Muscle of leg (tissue), 11 donors: ENCODE results near the gene GBE1. TPM values are rescaled to one million over a fixed set of nuclear protein-coding genes. Genes with fewer than 3 reads are reported as not detected.
"Not testable (repeated sequence)": the region's sequence is repeated elsewhere in the genome, so short reads cannot be mapped to it uniquely, and the experiment has no call there.

Experiments used
- DNase-seq: peaks from one replicate; pipeline ENCODE4 v3.0.0; 2013
- H3K27ac ChIP-seq: one replicate; pipeline ENCODE4 v1.5.1; 2013; ENCODE audit warnings: mild to moderate bottlenecking, low read length, control low read depth
- H3K27me3 ChIP-seq: one replicate; pipeline ENCODE4 v1.6.1; 2013; ENCODE audit warnings: low read length; ENCODE audit not compliant: control insufficient read depth, insufficient read depth
- H3K36me3 ChIP-seq: one replicate; pipeline ENCODE4 v1.6.1; 2013; ENCODE audit warnings: low read length; ENCODE audit not compliant: control insufficient read depth, insufficient read depth
- H3K4me1 ChIP-seq: one replicate; pipeline ENCODE4 v1.6.1; 2013; ENCODE audit warnings: low read length; ENCODE audit not compliant: control insufficient read depth, insufficient read depth
- H3K4me3 ChIP-seq: one replicate; pipeline ENCODE4 v1.5.1; 2013; ENCODE audit warnings: low read length, control low read depth
- H3K9me3 ChIP-seq: replicated peaks from 2 replicates; pipeline ENCODE4 v1.6.1; 2013; ENCODE audit warnings: low read depth, low read length; ENCODE audit not compliant: control insufficient read depth
- WGBS: methylation state at CpG from one replicate; pipeline ENCODE4 v1.1.5; 2013; ENCODE audit warnings: missing lambda C conversion rate; ENCODE audit not compliant: insufficient coverage; 5-methylcytosine and 5-hydroxymethylcytosine counted together
- polyA plus RNA-seq, 8 donors: library from polyadenylated mRNA; unstranded; fragments of 120-200 nt; gene quantifications; one replicate each; pipeline versions ENCODE4 v1.2.1 to v1.2.3, GENCODE V29; 2013; ENCODE audit warnings: inconsistent platforms in 1 of 8, low replicate concordance in 1 of 8; ENCODE audit not compliant: insufficient read length in 8 of 8, insufficient read depth in 1 of 8
- total RNA-seq: library from RNA; stranded (reverse); fragments of 120-200 nt; gene quantifications from one replicate; pipeline ENCODE4 v1.2.4, GENCODE V29; 2013

The GBE1 gene
- total and polyA plus RNA-seq, 9 donors: 8.1 to 11.2 (median 9.7) TPM

DNA sequence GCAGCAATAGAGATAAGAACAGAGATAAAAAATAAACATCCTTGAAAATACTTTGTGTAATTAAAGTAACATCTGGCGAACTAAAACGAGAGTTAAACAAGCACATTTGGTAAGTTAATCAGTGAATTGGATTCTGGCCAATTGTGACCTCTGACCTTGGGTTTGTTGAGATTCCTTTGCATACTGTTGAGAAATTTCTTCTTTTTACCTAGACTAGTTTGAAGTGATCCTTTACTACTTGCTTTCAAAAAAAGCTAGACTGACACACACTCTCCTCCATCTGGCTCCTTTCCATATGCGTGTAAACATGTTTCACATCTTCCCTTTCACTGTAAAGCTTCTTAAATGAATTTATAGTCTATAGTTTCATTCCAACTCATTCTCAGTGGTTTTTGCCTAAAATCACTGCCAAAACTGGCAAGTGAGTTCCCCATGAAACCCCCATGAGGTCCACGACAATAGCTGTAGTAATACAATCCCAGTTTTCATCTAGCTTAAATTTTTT is 17.3 kb upstream of the GBE1 start:
- H3K4me1 ChIP-seq: no peaks in the 10 kb centered on the region
- H3K27me3 ChIP-seq: no peaks in the 10 kb centered on the region
- H3K27ac ChIP-seq: peak overlapping the region; percentile 1
- no peaks in the 10 kb centered on the region for H3K9me3 ChIP-seq
- H3K36me3 ChIP-seq: no peaks in the 10 kb centered on the region
- WGBS: 0% methylated on average over 1 of the region's 4 CpGs
- no peak overlapping the region for H3K4me3 ChIP-seq
- DNase-seq: peak; percentile 69

GRCh38 chr3:81776643-81777042 is 15.2 kb upstream of the GBE1 start:
- Histone ChIP-seq H3K27ac (no peak overlapping the region), H3K4me1 (no peaks in the 10 kb centered on the region), H3K9me3 (no peaks in the 10 kb centered on the region), H3K36me3 (no peaks in the 10 kb centered on the region), H3K27me3 (no peaks in the 10 kb centered on the region), H3K4me3 (no peak overlapping the region)
- no CpG with 5 or more reads among the region's 2 CpGs for WGBS
- DNase-seq: no peak

DNA sequence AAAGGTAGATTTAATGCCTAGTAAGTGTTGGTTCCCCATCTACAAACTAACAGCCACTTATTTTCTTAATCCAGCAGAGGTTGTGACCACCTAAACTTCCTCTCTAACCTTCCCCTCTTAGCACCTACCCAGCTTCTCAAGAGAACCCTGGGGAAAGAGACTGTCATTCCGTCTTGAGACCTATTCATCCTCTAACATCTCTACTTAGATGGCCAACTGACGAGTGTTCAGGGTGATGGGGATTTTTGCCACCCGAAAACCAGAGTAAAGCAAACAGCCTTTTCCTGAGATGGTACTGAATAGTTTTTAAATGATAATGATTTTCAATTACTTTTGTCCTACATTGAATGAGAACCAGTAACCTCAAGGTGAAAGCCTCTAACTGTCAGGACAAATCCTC is 9.3 kb upstream of the GBE1 start:
- no peaks in the 10 kb centered on the region for H3K27me3 ChIP-seq
- H3K4me1 ChIP-seq: no peaks in the 10 kb centered on the region
- no peak overlapping the region for H3K4me3 ChIP-seq
- no CpG with 5 or more reads among the region's 3 CpGs for WGBS
- no peaks in the 10 kb centered on the region for H3K36me3 ChIP-seq
- no peak overlapping the region for H3K27ac ChIP-seq
- no peak for DNase-seq
- H3K9me3 ChIP-seq: no peaks in the 10 kb centered on the region

- Histone ChIP-seq H3K27me3 (no peaks in the 10 kb centered on the region), H3K4me1 (no peaks in the 10 kb centered on the region), H3K36me3 (no peaks in the 10 kb centered on the region), H3K9me3 (no peaks in the 10 kb centered on the region), H3K4me3 (no peak overlapping the region), H3K27ac (no peak overlapping the region)
- DNase-seq: no peak
- 67% methylated on average over 1 of the region's 2 CpGs for WGBS
These were observed 7.9 kb upstream of the GBE1 start for GRCh38 chr3:81769299-81769698.

DNA sequence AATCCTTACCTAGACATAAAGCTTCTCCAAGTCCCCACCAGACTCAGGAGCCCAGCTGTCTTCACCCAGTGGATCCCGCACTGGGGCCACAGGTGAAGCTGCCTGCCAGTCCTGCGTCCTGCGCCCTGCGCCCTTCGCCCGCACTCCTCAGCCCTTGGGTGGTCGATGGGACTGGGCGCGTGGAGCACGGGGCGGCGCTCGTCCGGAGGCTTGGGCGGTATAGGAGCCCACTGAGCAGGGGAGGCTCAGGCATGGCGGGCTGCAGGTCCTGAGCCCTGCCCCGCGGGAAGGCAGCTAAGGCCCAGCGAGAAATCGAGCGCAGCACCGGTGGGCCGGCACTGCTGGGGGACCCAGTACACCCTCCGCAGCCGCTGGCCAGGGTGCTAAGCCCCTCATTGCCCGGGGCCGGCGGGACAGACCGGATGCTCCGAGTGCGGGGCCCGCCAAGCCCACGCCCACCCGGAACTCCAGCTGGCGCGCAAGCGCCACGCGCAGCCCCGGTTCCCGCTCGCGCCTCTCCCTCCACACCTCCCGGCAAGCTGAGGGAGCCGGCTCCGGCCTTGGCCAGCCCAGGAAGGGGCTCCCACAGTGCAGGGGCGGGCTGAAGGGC is 5.9 kb upstream of the GBE1 start:
- WGBS: 98% methylated on average over 42 of the region's 47 CpGs
- not testable (repeated sequence) for DNase-seq

GRCh38 chr3:81765400-81765799 is 4.0 kb upstream of the GBE1 start:
- no peak for DNase-seq
- no CpG with 5 or more reads among the region's 2 CpGs for WGBS

More for the DNA sequence above, 5.9 kb upstream of the GBE1 start:
- not testable (repeated sequence) for H3K27ac ChIP-seq, H3K4me1 ChIP-seq, H3K4me3 ChIP-seq, H3K9me3 ChIP-seq, H3K36me3 ChIP-seq, H3K27me3 ChIP-seq

GRCh38 chr3:81764665-81765064 is 3.2 kb upstream of the GBE1 start:
- Histone ChIP-seq H3K27ac (no peak overlapping the region), H3K9me3 (no peaks in the 10 kb centered on the region), H3K4me1 (no peaks in the 10 kb centered on the region), H3K27me3 (no peaks in the 10 kb centered on the region), H3K4me3 (no peak overlapping the region), H3K36me3 (no peaks in the 10 kb centered on the region)
- DNase-seq: no peak

More at GRCh38 chr3:81765400-81765799, 4.0 kb upstream of the GBE1 start:
- Histone ChIP-seq H3K4me1 (no peaks in the 10 kb centered on the region), H3K9me3 (no peaks in the 10 kb centered on the region), H3K27me3 (no peaks in the 10 kb centered on the region), H3K27ac (no peak overlapping the region), H3K36me3 (no peaks in the 10 kb centered on the region), H3K4me3 (no peak overlapping the region)

- no peak overlapping the region for H3K27ac ChIP-seq
- no peak for DNase-seq
- H3K4me1 ChIP-seq: no peaks in the 10 kb centered on the region
- WGBS: 80% methylated on average over 4 of the region's 7 CpGs
- H3K36me3 ChIP-seq: no peaks in the 10 kb centered on the region
- no peaks in the 10 kb centered on the region for H3K9me3 ChIP-seq
- no peaks in the 10 kb centered on the region for H3K27me3 ChIP-seq
- H3K4me3 ChIP-seq: no peak overlapping the region
These were observed 2.6 kb upstream of the GBE1 start for GRCh38 chr3:81764002-81764401.

DNA sequence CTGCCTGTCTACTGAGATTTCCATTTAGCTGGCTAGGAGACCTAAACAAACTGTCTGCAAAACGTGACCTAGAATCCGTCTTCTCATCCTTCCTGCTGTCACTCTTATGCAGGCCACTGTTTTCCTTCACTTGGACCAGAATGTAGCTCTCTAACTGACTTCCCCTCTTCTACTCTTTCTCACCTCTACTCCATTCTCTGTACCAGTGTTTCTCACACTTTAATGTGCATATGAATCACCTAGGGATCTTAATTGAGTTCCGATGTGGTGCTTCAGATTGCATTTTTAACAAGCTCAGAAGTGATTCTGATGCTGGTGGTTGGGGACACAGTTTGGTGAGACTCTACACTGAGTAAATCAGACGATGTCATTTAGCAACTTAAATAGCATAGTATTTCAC is 1.6 kb upstream of the GBE1 start:
- Histone ChIP-seq H3K4me1 (no peaks in the 10 kb centered on the region), H3K4me3 (no peak overlapping the region), H3K36me3 (no peaks in the 10 kb centered on the region), H3K9me3 (no peaks in the 10 kb centered on the region), H3K27me3 (no peaks in the 10 kb centered on the region), H3K27ac (no peak overlapping the region)
- WGBS: 91% methylated on average over 2 of the region's 4 CpGs
- DNase-seq: no peak

DNA sequence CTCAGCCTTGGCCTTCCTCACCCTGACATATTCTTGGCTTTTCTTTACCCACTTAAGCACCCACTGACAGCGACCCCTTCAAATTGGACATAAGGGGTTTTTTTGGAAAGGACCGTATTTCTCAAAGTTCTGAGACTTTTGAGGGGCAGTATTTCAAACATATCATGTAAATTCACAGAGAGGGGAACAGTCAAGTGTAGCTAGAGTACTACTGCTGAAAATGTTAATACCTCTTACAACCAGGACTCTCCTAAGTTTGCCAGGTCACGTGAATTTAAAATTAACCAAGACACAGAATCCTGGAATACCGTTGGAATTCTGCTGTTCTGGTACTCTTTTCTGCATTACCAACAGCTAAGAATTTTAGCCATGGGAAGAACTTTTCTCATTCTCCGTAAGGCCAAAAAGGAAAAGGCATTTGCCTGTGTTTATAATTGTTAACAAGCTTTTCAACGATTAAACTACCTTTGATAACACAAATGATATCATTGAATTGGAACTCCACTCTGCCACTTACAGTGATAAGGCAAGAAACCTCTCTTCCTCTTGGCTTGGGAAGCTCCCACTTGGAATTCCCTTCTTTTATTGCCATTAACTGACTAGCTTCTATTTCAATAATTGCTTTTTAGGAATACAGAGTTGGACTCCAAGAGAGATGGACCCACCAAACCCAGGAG is 597 bp upstream of the GBE1 start:
- peak overlapping the region; percentile 79 for H3K4me3 ChIP-seq
- no peak for DNase-seq

More for the DNA sequence above, 597 bp upstream of the GBE1 start:
- Histone ChIP-seq H3K4me1 (no peaks in the 10 kb centered on the region), H3K9me3 (no peaks in the 10 kb centered on the region), H3K27ac (peak overlapping the region; percentile 96), H3K27me3 (no peaks in the 10 kb centered on the region), H3K36me3 (no peaks in the 10 kb centered on the region)
- no CpG with 5 or more reads among the region's 6 CpGs for WGBS
